Thymus (tissue), 11 donors: ENCODE results near the gene DGKD. TPM values are rescaled to one million over a fixed set of nuclear protein-coding genes. Genes with fewer than 3 reads are reported as not detected.

ENCODE experiments used
- DNase-seq, 9 donors: peaks; one replicate each; pipeline ENCODE4 v3.0.0-alpha.2; 2013; ENCODE audit warnings: low spot score in 9 of 9, low read depth in 6 of 9, missing footprints in 1 of 9
- H3K27ac ChIP-seq, 2 donors: one replicate each; pipeline ENCODE4 v1.5.1; 2013; ENCODE audit warnings: control low read depth in 1 of 2, low read depth in 1 of 2, low read length in 1 of 2, mild to moderate bottlenecking in 1 of 2, moderate library complexity in 1 of 2
- H3K27me3 ChIP-seq, 2 donors: one replicate each; pipeline ENCODE4 v1.5.1; 2013; ENCODE audit warnings: low read length in 1 of 2; ENCODE audit not compliant: control insufficient read depth in 2 of 2, insufficient read depth in 1 of 2
- H3K36me3 ChIP-seq, 2 donors: one replicate each; pipeline ENCODE4 v1.5.1; 2013; ENCODE audit warnings: low read length in 1 of 2, mild to moderate bottlenecking in 1 of 2, moderate library complexity in 1 of 2; ENCODE audit not compliant: control insufficient read depth in 2 of 2, insufficient read depth in 2 of 2
- H3K4me1 ChIP-seq, 2 donors: one replicate each; pipeline ENCODE4 v1.5.1; 2013; ENCODE audit warnings: low read length in 2 of 2; ENCODE audit not compliant: control insufficient read depth in 2 of 2, insufficient read depth in 2 of 2
- H3K4me3 ChIP-seq, 2 donors: one replicate each; pipeline ENCODE4 v1.5.1; 2013; ENCODE audit warnings: low read length in 2 of 2, control low read depth in 1 of 2, mild to moderate bottlenecking in 1 of 2
- H3K9me3 ChIP-seq, 2 donors: one replicate each; pipeline ENCODE4 v1.5.1; 2013; ENCODE audit warnings: low read length in 1 of 2, mild to moderate bottlenecking in 1 of 2; ENCODE audit not compliant: control insufficient read depth in 2 of 2, insufficient read depth in 1 of 2
- WGBS: extraction: QIAGEN DNeasy Blood & Tissue Kit; methylation state at CpG from one replicate; pipeline ENCODE4 v1.1.7; 2013; 5-methylcytosine and 5-hydroxymethylcytosine counted together
- polyA plus RNA-seq: library from polyadenylated mRNA; stranded (reverse); fragments of 200-250 nt; gene quantifications from one replicate; pipeline ENCODE4 v1.2.3, GENCODE V29; 2013
- total RNA-seq: library from RNA; stranded (reverse); fragments of 120-200 nt; gene quantifications from one replicate; pipeline ENCODE4 v1.2.4, GENCODE V29; 2013
- donor health status: healthy.

The DGKD gene
- total and polyA plus RNA-seq, 2 donors, result 8.0 to 23.5 TPM

- peak overlapping the region; percentile 15 to 74 for H3K27ac ChIP-seq
- no peak for DNase-seq
- 78% methylated on average over 9 of the region's 9 CpGs for WGBS
- H3K4me3 ChIP-seq, result peak overlapping the region in 1 of 2 donors; percentile 1
- peaks cover 45 to 52% of the 10 kb centered on the region in 2 donors for H3K4me1 ChIP-seq
- H3K27me3 ChIP-seq, result no peaks in the 10 kb centered on the region
- H3K9me3 ChIP-seq, result no peaks in the 10 kb centered on the region
- H3K36me3 ChIP-seq, result peaks cover 59 to 68% of the 10 kb centered on the region in 2 donors
Observed at GRCh38 chr2:233451950-233452349, 97.7 kb downstream of the DGKD start.

- Histone ChIP-seq H3K9me3 (no peaks in the 10 kb centered on the region), H3K27me3 (no peaks in the 10 kb centered on the region), H3K27ac (no peak overlapping the region), H3K36me3 (peaks cover 65 to 76% of the 10 kb centered on the region in 2 donors), H3K4me1 (peaks cover 45 to 52% of the 10 kb centered on the region in 2 donors), H3K4me3 (peak overlapping the region in 1 of 2 donors; percentile 3)
- DNase-seq, result no peak
- whole genome bisulfite sequencing, result 94% methylated on average over 10 of the region's 10 CpGs
Observed at GRCh38 chr2:233453111-233453915, 99.0 kb downstream of the DGKD start.

- no peak overlapping the region for H3K27ac ChIP-seq
- WGBS, result 96% methylated on average over 8 of the region's 8 CpGs
- no peak for DNase-seq
- H3K4me3 ChIP-seq, result no peak overlapping the region
- H3K27me3 ChIP-seq, result no peaks in the 10 kb centered on the region
- H3K36me3 ChIP-seq, result peaks cover 70 to 77% of the 10 kb centered on the region in 2 donors
- H3K9me3 ChIP-seq, result no peaks in the 10 kb centered on the region
- H3K4me1 ChIP-seq, result peaks cover 42 to 46% of the 10 kb centered on the region in 2 donors
Observed at GRCh38 chr2:233453916-233454315, 99.6 kb downstream of the DGKD start.

- WGBS, result 98% methylated on average over 11 of the region's 11 CpGs
- peaks cover 71 to 79% of the 10 kb centered on the region in 2 donors for H3K36me3 ChIP-seq
- no peak for DNase-seq
- no peak overlapping the region for H3K27ac ChIP-seq
- H3K27me3 ChIP-seq, result no peaks in the 10 kb centered on the region
- H3K4me3 ChIP-seq, result no peak overlapping the region
- peaks cover 33 to 35% of the 10 kb centered on the region in 2 donors for H3K4me1 ChIP-seq
- H3K9me3 ChIP-seq, result no peaks in the 10 kb centered on the region
Observed at GRCh38 chr2:233455006-233455405, 100.7 kb downstream of the DGKD start.

- no peak overlapping the region for H3K4me3 ChIP-seq
- H3K27me3 ChIP-seq, result no peaks in the 10 kb centered on the region
- peaks cover 32 to 34% of the 10 kb centered on the region in 2 donors for H3K4me1 ChIP-seq
- H3K27ac ChIP-seq, result no peak overlapping the region
- no peak for DNase-seq
- H3K36me3 ChIP-seq, result peaks cover 75 to 81% of the 10 kb centered on the region in 2 donors
- WGBS, result 98% methylated on average over 7 of the region's 7 CpGs
- no peaks in the 10 kb centered on the region for H3K9me3 ChIP-seq
Observed at GRCh38 chr2:233455491-233455890, 101.2 kb downstream of the DGKD start.

- Histone ChIP-seq H3K9me3 (no peaks in the 10 kb centered on the region), H3K4me1 (peaks cover 30 to 32% of the 10 kb centered on the region in 2 donors), H3K4me3 (no peak overlapping the region), H3K27me3 (no peaks in the 10 kb centered on the region), H3K36me3 (peaks cover 78 to 81% of the 10 kb centered on the region in 2 donors), H3K27ac (no peak overlapping the region)
- WGBS, result 98% methylated on average over 11 of the region's 11 CpGs
- DNase-seq, result no peak
Observed at GRCh38 chr2:233456111-233456510, 101.8 kb downstream of the DGKD start.

- no peak overlapping the region for H3K27ac ChIP-seq
- no peak overlapping the region for H3K4me3 ChIP-seq
- no peaks in the 10 kb centered on the region for H3K9me3 ChIP-seq
- DNase-seq, result no peak
- WGBS, result 97% methylated on average over 5 of the region's 5 CpGs
- no peaks in the 10 kb centered on the region for H3K27me3 ChIP-seq
- H3K4me1 ChIP-seq, result peaks cover 23 to 29% of the 10 kb centered on the region in 2 donors
- H3K36me3 ChIP-seq, result peaks cover 83% of the 10 kb centered on the region in 2 donors
Observed at GRCh38 chr2:233456934-233457333, 102.6 kb downstream of the DGKD start.

GRCh38 chr2:233457356-233457755, 103.1 kb downstream of the DGKD start:
- Histone ChIP-seq H3K36me3 (peaks cover 83 to 84% of the 10 kb centered on the region in 2 donors), H3K9me3 (no peaks in the 10 kb centered on the region), H3K4me3 (no peak overlapping the region), H3K27ac (no peak overlapping the region), H3K4me1 (peaks cover 19 to 26% of the 10 kb centered on the region in 2 donors), H3K27me3 (no peaks in the 10 kb centered on the region)
- no peak for DNase-seq
- over 99% methylated on average over 5 of the region's 5 CpGs for WGBS

- H3K4me3 ChIP-seq, result no peak overlapping the region
- peaks cover 11 to 20% of the 10 kb centered on the region in 2 donors for H3K4me1 ChIP-seq
- H3K27me3 ChIP-seq, result no peaks in the 10 kb centered on the region
- WGBS, result 99% methylated on average over 20 of the region's 20 CpGs
- peaks cover 84 to 90% of the 10 kb centered on the region in 2 donors for H3K36me3 ChIP-seq
- H3K9me3 ChIP-seq, result no peaks in the 10 kb centered on the region
- DNase-seq, result no peak
- H3K27ac ChIP-seq, result no peak overlapping the region
Observed at GRCh38 chr2:233458031-233458610, 103.8 kb downstream of the DGKD start.
